ENCODE data around the gene NTHL1. TPM values are rescaled to one million over a fixed set of nuclear protein-coding genes. Genes with fewer than 3 reads are reported as not detected.
A peak's percentile ranks its signal among the peaks of the same experiment; 100 is the strongest.

The NTHL1 gene
- total and polyA plus RNA-seq, 2 of the 13 experiments (the other 11 are each of a cell fraction or from before 2014, with no cell fraction given), result 47.5 to 64.9 TPM

- in situ Hi-C loops (cut with HindIII; ENCODE audit: extremely low pct_ligation_motif_present, low pct_unique_long_range_greater_than_20kb) (no loop called here), intact Hi-C loops (cut with micrococcal nuclease; ENCODE audit: unreplicated experiment) (no loop called here)
- WGBS (ENCODE audit: low lambda C conversion rate), result 98% methylated on average over 14 of the region's 21 CpGs
- Histone ChIP-seq H3K4me2 (ENCODE audit: low read depth, low read length) (no peak overlapping the region), H3K4me3 (replicated peaks in 1 of 3; ENCODE audit: insufficient read depth in 1 of 3, low read depth in 2 of 3, low read length in 3 of 3) (no peak overlapping the region), H3K27me3 (ENCODE audit: control insufficient read depth in 1 of 2, insufficient read depth in 2 of 2, low read length in 2 of 2) (no peaks in the 10 kb centered on the region), H2AFZ (ENCODE audit: low read length) (no peak overlapping the region), H3K4me1 (ENCODE audit: insufficient read depth, low read length) (peaks cover 50% of the 10 kb centered on the region), H3K36me3 (replicated peaks in 1 of 2; ENCODE audit: control insufficient read depth in 1 of 2, insufficient read depth in 2 of 2, low read length in 2 of 2) (peaks cover 17 to 28% of the 10 kb centered on the region in 2 experiments), H3K9ac (ENCODE audit: insufficient read depth, low read depth, low read length) (no peak overlapping the region), H3K27ac (ENCODE audit: extremely low read length, insufficient read depth, low read length) (no peak overlapping the region), H4K20me1 (ENCODE audit: insufficient read depth, low read length) (peaks cover 18% of the 10 kb centered on the region; the same call in 1 of the 2 replicates), H3K79me2 (ENCODE audit: insufficient read depth, low read length) (peaks cover 52% of the 10 kb centered on the region), H3K9me3 (ENCODE audit: low read length) (no peaks in the 10 kb centered on the region)
- no peak for DNase-seq (ENCODE audit: low spot score)
- POLR2A ChIA-PET, result interaction anchor here (0.7 to 2.8 kb wide), 3 partner anchors 21 to 135 kb away, joined by 3 to 27 read pairs (median 3); partner anchors contain the start of genes GFER and RPS2
- BruUV-seq (replicated peaks), result no TSS peak
- FAIRE-seq, result no peak
- no peak for ATAC-seq
- CTCF ChIA-PET (ENCODE audit: low intra/inter-chr PET ratio, low total read pairs), result no interaction called here
- 0 out of 2 replicates have a peak, but pooled peaks have one; percentile 27 for TF ChIP-seq HNRNPL (IDR thresholded peaks at IDR 0.05; ENCODE audit: low read depth, low read length)
- TF ChIP-seq UBTF (CRISPR knock-in tag; IDR thresholded peaks at IDR 0.05), result no peak
- no peak for TF ChIP-seq KAT8 (CRISPR knock-in tag; IDR thresholded peaks at IDR 0.05)
- TF ChIP-seq ZNF33B (CRISPR knock-in tag; IDR thresholded peaks at IDR 0.05), result no peak
- no peak for TF ChIP-seq NKX3-1 (CRISPR knock-in tag; IDR thresholded peaks at IDR 0.05)
- TF ChIP-seq THYN1 (CRISPR knock-in tag; IDR thresholded peaks at IDR 0.05; ENCODE audit: borderline replicate concordance, low read depth), result no peak
- TF ChIP-seq ZNF850 (CRISPR knock-in tag; conservative IDR thresholded peaks at IDR 0.05), result no peak
- TF ChIP-seq HMGA1 (CRISPR knock-in tag; conservative IDR thresholded peaks at IDR 0.05), result no peak
- TF ChIP-seq HNF4G (IDR thresholded peaks at IDR 0.05; ENCODE audit: borderline replicate concordance, low read depth, low read length), result no peak
- no peak for TF ChIP-seq HNF4G (CRISPR knock-in tag; IDR thresholded peaks at IDR 0.05; ENCODE audit: borderline replicate concordance, low read depth)
- TF ChIP-seq RARG (CRISPR knock-in tag; IDR thresholded peaks at IDR 0.05; ENCODE audit: low read depth), result no peak
- TF ChIP-seq STAG1 (CRISPR knock-in tag; IDR thresholded peaks at IDR 0.05), result peak; percentile 19; the same call in 1 of the 2 replicates
- no peak for TF ChIP-seq PHF5A (CRISPR knock-in tag; IDR thresholded peaks at IDR 0.05; ENCODE audit: low read depth, unreplicated experiment)
- TF ChIP-seq, protein P1, sequence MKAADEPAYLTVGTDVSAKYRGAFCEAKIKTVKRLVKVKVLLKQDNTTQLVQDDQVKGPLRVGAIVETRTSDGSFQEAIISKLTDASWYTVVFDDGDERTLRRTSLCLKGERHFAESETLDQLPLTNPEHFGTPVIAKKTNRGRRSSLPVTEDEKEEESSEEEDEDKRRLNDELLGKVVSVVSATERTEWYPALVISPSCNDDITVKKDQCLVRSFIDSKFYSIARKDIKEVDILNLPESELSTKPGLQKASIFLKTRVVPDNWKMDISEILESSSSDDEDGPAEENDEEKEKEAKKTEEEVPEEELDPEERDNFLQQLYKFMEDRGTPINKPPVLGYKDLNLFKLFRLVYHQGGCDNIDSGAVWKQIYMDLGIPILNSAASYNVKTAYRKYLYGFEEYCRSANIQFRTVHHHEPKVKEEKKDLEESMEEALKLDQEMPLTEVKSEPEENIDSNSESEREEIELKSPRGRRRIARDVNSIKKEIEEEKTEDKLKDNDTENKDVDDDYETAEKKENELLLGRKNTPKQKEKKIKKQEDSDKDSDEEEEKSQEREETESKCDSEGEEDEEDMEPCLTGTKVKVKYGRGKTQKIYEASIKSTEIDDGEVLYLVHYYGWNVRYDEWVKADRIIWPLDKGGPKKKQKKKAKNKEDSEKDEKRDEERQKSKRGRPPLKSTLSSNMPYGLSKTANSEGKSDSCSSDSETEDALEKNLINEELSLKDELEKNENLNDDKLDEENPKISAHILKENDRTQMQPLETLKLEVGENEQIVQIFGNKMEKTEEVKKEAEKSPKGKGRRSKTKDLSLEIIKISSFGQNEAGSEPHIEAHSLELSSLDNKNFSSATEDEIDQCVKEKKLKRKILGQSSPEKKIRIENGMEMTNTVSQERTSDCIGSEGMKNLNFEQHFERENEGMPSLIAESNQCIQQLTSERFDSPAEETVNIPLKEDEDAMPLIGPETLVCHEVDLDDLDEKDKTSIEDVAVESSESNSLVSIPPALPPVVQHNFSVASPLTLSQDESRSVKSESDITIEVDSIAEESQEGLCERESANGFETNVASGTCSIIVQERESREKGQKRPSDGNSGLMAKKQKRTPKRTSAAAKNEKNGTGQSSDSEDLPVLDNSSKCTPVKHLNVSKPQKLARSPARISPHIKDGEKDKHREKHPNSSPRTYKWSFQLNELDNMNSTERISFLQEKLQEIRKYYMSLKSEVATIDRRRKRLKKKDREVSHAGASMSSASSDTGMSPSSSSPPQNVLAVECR (CRISPR knock-in tag; IDR thresholded peaks at IDR 0.05; ENCODE audit: borderline replicate concordance), result no peak
These were observed 42.0 kb downstream of the NTHL1 start for GRCh38 chr16:2005646-2006045.
